EH (cell line): Measurements from ENCODE around the gene ACOXL.

Experiments
- DNase-seq: peaks from one replicate; pipeline ENCODE4 v3.0.0-alpha.2; 2015; ENCODE audit warnings: low read depth

ACOXL gene

GRCh38 chr2:110718990-110719389 is 13.4 kb upstream of the ACOXL start:
- no peak for DNase-seq

DNA sequence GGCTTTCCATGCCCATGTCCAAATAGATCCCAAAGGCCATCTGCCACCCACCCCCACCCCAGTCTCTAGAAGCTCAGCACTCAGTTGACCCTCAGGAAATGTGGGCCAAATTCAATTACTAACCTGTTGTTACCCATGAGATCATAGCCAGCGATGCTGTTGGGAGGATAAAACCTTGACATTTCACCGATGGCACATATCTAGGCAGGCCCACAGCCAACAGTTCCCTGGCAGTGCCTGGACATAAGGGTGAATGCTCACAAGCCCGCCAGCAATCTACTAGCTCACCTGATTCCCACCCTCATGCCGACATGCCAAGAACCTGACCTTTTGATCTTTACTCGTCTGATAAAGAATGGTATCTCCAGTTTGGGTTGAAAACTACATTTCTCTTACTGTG is 11.8 kb upstream of the ACOXL start:
- no peak for DNase-seq

GRCh38 chr2:110724820-110725219 is 7.6 kb upstream of the ACOXL start:
- no peak for DNase-seq

- no peak for DNase-seq
Observed at GRCh38 chr2:110725370-110725769, 7.0 kb upstream of the ACOXL start.

DNA sequence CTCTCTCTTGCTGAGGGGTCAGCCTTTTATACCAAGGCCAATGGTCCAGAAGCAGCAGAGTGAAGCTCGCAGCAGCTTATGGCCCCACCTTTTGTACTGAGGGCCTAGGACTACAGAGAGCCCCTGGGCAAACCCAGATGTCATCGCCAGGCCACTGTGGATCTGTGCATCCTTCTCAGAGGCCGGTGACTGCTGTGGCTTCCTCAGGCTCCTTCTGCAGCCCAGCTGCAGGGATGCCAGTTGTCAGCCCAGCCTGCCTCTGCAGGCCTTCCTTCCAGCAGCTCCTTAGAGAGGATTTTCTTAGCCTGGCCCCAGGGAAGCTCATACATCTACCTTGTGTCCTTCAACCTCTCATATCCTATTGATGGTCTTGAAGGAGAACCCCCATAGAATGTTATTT is 6.5 kb upstream of the ACOXL start:
- DNase-seq, result no peak

DNA sequence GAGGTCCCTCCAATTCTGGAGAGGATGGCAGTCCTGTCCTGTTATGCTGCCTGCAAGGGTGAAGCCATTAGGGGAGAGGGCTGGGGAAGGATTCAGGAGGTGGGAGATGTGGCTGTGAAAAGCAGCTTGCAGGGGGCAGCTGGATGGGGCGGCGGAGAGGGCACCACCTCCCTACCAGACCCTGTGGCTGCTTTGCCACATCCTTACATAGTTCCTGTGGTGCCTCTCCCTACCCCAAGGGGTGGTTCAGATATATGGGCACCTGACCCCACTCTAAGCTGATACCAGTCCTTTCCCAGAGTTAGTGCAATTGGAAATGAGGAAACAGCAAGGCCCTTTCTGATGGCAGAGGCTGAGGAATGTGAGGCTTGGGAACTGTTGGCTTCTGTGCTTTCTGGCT is 6.1 kb upstream of the ACOXL start:
- DNase-seq, result no peak

- no peak for DNase-seq
Observed at GRCh38 chr2:110727923-110728322, 4.5 kb upstream of the ACOXL start.

GRCh38 chr2:110729106-110729505 is 3.3 kb upstream of the ACOXL start:
- DNase-seq, result no peak

DNA sequence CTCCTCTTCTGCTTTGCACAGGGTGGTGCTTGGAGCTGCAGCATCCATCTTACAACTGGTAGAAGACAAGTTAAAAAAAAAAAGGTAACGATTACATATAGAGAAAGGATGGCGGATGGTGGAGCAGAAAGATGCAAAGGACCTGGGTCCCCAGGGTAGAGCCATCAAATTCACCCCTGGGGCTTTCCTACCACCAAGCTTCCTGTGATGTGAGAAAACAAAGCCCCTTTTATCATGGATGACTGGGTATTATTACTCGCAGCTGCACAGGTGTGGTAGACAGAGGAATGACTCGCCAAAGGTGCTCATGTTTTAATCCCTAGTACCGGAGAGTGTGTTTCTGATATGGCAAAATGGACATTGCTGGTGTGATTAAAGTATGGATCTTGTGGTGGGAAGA is 1.3 kb upstream of the ACOXL start:
- DNase-seq, result no peak

DNA sequence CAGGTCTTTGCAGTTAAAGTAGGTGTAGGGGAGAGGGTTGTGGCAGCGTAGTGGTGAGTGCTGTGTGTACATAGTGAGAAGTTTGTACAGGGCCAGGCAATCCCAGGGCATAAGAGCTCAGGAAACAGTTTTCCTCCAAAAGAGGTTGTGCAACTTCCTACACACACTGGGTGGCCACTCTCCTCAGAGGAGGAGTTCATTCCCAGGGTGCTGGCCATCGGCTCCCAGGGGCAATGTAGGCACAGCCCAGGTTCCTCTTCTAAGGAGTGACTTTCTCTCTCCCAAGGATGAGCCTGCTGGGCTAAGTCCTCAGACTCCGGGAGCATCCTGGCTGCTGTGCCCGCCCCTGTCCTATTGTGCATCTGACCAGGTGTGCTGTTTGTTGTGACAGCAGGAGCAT is 3.0 kb downstream of the ACOXL start:
- no peak for DNase-seq

GRCh38 chr2:110737783-110738182 is 5.4 kb downstream of the ACOXL start:
- no peak for DNase-seq

DNA sequence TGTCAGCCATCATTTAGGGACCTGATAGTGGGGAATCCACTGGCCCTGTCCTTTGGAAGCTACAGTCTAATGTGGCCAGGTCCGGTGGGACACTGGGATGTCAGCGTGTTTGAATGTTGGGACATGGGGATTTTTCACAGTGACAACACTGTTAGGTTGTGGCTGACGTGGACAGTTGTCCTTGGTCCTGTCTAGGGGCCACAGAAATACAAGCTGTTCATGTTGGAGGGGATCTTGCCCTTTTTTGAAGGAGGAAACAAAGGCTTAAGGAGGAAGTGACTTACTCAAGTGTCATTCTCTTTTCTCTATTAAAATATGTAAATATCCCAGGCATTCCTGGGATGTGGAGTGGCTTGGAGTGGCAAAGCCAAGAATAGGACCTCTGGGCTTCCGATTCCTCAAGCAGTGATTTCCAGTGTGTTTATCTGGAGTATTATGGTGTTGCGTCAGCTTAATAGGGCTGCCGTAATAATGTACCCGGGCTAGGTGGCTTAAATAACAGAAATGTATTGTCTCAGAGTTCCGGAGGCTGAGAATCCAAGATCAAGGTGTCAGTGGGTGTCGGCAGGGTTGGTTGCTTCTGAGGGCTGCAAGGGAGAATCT is 8.5 kb downstream of the ACOXL start:
- DNase-seq, result no peak

DNA sequence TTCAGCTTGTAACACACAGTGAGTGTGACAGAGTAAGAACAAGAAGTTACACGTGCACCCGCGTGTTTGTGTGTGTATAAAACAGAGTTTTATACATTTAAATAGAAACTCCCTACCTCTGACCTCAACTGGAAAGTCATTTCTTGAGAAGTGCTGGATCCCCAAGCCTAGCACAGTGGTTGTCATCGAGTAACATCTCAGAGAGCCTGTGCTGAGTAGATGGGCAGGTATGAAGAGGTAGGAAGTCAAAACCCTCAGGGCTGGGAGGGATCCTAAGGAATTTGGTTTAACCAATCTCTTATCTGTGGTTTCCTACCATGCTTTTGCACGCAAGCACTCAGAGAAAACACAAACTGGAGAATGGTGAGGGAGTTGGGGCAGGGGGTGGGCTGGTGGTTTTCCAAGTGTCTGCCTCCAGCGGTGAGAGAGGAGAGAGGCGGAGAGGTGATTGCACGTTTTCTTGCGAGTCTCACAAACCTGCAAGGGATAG is 9.2 kb downstream of the ACOXL start:
- no peak for DNase-seq

DNA sequence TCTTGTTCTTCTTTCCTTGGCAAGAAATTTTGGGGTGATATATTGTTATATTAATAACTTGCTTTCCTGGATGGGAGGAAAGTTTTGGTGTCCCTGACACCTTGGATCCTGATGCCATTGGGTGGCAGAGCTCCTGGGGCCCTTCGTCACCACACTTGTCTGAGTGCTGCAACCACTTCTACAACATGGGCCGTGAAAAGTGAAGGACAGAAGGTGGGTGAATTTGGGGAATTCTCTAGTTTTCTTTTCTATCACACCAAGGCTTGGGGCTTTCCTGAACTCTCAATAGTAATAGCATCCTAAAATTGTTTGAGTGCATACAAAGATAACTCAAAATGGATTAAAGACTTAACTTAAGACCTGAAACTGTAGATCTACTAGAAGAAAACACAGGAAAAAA is 10.0 kb downstream of the ACOXL start:
- no peak for DNase-seq

DNA sequence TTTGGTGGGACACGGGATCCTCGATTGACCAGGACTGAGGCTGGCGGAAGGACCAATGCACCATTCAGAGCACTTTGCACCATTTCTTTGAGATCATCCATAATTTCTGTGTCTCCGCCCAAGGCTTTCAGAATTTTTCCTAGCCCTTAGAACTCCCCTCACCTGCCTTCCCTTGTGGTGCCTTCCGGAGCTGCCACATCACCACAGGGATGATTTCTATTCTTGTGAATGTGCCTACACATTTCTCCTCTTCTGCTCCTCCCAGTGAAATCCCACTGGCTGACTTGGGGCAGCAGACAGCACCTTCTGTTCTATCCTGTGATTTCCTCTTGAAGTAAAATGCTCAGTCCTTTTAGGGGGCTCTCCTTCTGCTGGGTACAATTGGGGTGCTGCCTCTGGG is 11.2 kb downstream of the ACOXL start:
- no peak for DNase-seq

DNA sequence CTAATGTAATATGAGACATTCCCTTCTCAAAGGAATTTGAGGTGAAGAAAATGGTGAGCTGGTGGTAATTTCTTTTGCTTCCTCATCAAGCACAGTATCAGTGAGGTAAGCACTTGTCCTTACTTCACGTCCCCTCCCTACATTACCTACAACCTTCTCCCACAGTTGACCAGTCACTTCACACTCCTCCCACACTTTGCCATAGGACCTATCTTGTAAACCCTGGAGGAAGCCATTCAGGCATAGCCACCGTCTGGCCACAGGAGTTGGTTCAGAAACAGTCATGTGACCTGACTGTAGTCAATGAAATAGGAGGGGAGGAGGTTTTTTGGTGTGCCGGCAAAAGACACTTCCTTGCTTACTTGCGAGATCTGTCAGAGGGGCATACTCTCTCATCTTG is 12.1 kb downstream of the ACOXL start:
- no peak for DNase-seq

GRCh38 chr2:110745048-110745447 is 12.7 kb downstream of the ACOXL start:
- DNase-seq, result no peak

DNA sequence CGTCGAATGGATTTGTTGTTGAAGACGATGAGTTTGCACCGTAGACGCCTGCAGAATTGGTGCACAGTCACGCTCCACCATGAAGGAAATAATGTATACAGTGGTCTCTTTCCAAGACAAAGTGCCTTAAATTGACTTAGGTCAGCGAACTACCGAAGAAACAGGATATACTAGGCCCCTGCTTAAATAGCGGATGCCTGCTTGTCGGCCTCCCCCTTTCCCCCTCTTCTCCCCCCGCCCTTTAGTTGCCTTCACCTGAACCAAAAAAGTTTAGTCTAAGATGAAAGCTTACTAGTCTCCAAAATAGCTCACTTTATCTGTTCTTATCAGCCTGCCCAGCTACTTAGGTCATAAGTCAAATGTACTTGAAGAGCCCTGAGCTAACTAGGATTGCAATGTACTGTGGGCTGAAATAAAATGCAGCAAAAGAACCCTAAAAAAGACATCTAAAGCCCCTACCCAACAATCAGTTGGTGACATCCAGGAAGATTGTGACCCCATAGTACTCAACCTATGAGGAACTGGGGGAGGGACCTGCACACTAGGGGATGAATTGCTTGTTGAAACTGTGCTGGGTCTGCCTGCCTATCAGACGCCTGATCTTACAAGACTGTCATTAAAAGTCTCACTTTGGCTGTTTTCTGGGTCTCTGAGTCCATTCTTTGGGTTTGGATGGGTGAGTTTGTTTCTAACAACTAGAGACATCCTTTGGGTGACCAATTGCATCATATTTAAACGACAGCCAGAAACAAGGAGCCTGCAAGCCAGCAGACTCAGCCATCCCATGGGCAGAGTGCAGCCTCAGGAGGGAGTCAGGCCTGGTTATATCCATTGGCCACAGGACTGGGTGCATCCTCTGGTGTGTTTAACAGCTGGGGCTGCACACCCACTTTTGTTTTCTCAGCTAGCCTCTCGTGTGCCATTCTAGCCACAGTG is 14.5 kb downstream of the ACOXL start:
- no peak for DNase-seq

DNA sequence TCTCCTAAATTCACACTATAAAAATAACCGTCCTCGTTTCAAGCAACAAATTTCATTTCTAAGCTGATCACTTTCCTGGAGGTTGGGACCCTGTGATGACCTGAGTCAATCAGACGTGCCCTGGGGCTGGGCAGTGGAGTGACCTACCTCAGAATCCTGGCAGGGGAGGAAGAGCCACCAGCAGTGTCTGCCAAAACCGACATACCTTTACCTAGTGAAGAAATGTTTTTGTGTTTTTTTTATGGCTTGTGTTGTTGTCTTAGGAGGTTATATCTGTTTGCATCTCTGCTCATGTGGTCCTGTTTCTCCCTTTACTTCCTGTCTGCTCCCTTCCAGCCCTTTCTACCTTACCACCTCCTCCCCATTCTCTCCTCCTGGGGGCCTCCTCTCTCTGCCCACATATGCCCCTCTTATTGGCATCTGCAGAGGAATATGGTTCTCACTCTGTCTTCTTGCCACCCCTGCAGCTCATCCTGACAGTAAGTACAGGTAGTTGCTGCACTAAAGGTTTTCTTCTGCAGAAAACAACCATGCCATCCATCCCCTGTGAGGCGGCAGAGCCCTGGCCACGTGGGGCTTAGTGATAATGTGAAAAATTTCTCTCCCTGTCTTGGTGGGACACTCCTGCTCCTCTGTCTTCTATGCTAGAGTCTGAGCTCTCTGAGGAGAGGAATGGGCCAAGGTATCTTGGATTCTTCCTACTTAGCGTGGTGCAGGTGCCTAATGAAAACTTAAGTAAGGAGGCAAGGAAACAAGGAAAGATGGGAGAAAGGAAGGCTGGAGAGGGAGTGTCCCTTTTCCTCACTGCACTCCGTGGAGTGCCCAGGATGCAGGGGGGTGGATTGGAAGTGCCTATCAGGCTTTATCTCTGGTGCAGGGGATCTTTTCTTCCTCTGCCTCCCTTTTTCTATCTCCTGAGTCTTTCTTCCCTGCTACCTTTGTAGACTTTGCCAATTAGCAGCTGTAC is 15.4 kb downstream of the ACOXL start:
- DNase-seq, result no peak

- DNase-seq, result no peak
Observed at GRCh38 chr2:110748489-110748867, 16.1 kb downstream of the ACOXL start.

DNA sequence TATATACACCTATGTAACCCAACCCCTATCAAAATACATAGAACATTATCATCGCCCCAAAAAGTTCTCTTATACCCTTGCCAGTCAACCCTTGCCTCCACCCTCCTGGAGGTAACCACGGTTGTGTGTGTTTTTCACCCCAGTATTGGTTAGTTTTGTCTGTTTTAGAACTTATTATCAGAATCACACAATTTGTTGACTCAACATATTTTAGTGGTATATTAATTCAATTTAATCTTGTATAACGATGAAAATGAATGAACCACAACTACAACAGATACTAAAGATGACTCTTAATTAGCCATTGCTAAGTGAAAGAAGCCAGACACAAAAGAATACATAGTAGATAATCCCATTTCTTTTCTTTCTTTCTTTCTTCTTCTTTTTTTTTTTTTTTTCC is 19.3 kb downstream of the ACOXL start:
- DNase-seq, result no peak

DNA sequence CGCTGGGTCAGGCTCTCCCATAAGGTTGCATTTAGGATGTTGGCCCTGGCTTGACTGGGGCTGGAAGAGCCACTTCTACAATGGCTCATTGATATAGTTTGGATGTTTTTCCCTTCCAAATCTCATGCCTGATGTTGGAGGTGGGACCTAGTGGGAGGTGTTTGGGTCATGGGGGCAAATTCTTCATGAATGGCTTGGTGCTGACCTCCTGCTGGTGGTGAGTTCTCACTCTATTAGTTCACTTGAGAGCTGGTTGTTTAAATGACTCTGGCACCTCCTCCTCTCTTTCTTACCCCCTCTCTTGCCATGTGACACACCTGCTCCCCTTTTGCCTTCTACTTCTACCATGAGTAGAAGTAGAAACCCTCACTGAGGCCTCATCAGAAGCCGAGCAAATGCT is 20.5 kb downstream of the ACOXL start:
- DNase-seq, result no peak
